GM19328 (cell line): ENCODE data around the gene RPL35.
"Not testable (repeated sequence)": the region's sequence is repeated elsewhere in the genome, so short reads cannot be mapped to it uniquely, and the experiment has no call there.

Experiments
- ATAC-seq: cut with Tn5 transposase; IDR thresholded peaks from one replicate; pipeline ENCODE4 v1.9.1; 2021; ENCODE audit warnings: mild to moderate bottlenecking, moderate library complexity; ENCODE audit not compliant: unreplicated experiment

RPL35 gene

GRCh38 chr9:124853605-124854143, 8.1 kb downstream of the RPL35 start:
- ATAC-seq, result no peak

- ATAC-seq, result no peak
Measured at GRCh38 chr9:124852829-124853531, 8.8 kb downstream of the RPL35 start, which contains the start of gene WDR38. WDR38 (plus strand) TSS chr9:124853460; CDS start chr9:124853532, 72 bp downstream.

- ATAC-seq, result no peak
Measured at GRCh38 chr9:124852121-124852828, 9.5 kb downstream of the RPL35 start.

- no peak for ATAC-seq
Measured at GRCh38 chr9:124849801-124850200, 12.0 kb downstream of the RPL35 start.

GRCh38 chr9:124846969-124847368, 14.8 kb downstream of the RPL35 start:
- ATAC-seq, result no peak

- ATAC-seq, result not testable (repeated sequence)
Measured at GRCh38 chr9:124846467-124846866, 15.3 kb downstream of the RPL35 start.

- ATAC-seq, result no peak
Measured at GRCh38 chr9:124844291-124844690, 17.5 kb downstream of the RPL35 start.

- no peak for ATAC-seq
Measured at GRCh38 chr9:124843456-124844034, 18.2 kb downstream of the RPL35 start.

GRCh38 chr9:124841075-124841821, 20.5 kb downstream of the RPL35 start:
- ATAC-seq, result no peak

GRCh38 chr9:124840300-124840833, 21.4 kb downstream of the RPL35 start:
- no peak for ATAC-seq

GRCh38 chr9:124839612-124840299, 22.0 kb downstream of the RPL35 start:
- no peak for ATAC-seq

GRCh38 chr9:124838567-124839275, 23.0 kb downstream of the RPL35 start:
- not testable (repeated sequence) for ATAC-seq

GRCh38 chr9:124838132-124838531, 23.6 kb downstream of the RPL35 start:
- not testable (repeated sequence) for ATAC-seq

GRCh38 chr9:124835026-124835557, 26.7 kb downstream of the RPL35 start:
- ATAC-seq, result no peak

- no peak for ATAC-seq
Measured at GRCh38 chr9:124834591-124834990, 27.2 kb downstream of the RPL35 start.

- ATAC-seq, result no peak
Measured at GRCh38 chr9:124831642-124832364, 30.0 kb downstream of the RPL35 start.

- no peak for ATAC-seq
Measured at GRCh38 chr9:124830593-124830992, 31.2 kb downstream of the RPL35 start.

- ATAC-seq, result no peak
Measured at GRCh38 chr9:124829334-124829669, 32.5 kb downstream of the RPL35 start.
